GM12878 (cell line): ENCODE measurements around the gene PPP1R27. TPM values are rescaled to one million over a fixed set of nuclear protein-coding genes. Genes with fewer than 3 reads are reported as not detected.

ENCODE experiments used
- CBX3 ChIP-seq: fragments of 200-600 bp; sonication (generic); IDR thresholded peaks from 2 replicates; pipeline ENCODE4 v1.6.1; 2016; ENCODE audit warnings: low read depth, borderline replicate concordance
- EP300 ChIP-seq, 2 experiments: fragments of 150-350 bp in 1 of 2; IDR thresholded peaks; 2 replicates each; pipeline ENCODE4 v1.6.1; 2011 to 2012; ENCODE audit warnings: low read depth in 2 of 2, low read length in 2 of 2, borderline replicate concordance in 1 of 2, improper control_type of control experiment in 1 of 2, inconsistent platforms in 1 of 2; ENCODE audit not compliant: control insufficient read depth in 1 of 2
- KAT2A ChIP-seq: conservative IDR thresholded peaks from 2 replicates; pipeline ENCODE4 v1.6.1; 2011; ENCODE audit warnings: low read depth, low read length; ENCODE audit not compliant: control insufficient read depth
- MAX ChIP-seq: IDR thresholded peaks from 2 replicates; pipeline ENCODE4 v1.6.1; 2012; ENCODE audit warnings: low read depth, low read length, improper control_type of control experiment
- NRF1 ChIP-seq: conservative IDR thresholded peaks from 2 replicates; pipeline ENCODE4 v1.6.1; 2011; ENCODE audit warnings: mild to moderate bottlenecking, low read depth, low read length, improper control_type of control experiment
- SMC3 ChIP-seq: IDR thresholded peaks from 2 replicates; pipeline ENCODE4 v1.6.1; 2011; ENCODE audit warnings: low read length, improper control_type of control experiment, borderline replicate concordance
- SP1 ChIP-seq: IDR thresholded peaks from one replicate; pipeline ENCODE4 v1.6.1; 2011; ENCODE audit warnings: low read depth, low read length
- TCF12 ChIP-seq: IDR thresholded peaks from 2 replicates; pipeline ENCODE4 v1.6.1; 2011; ENCODE audit warnings: low read depth, mild to moderate bottlenecking, low read length
- YBX1 ChIP-seq: fragments of 450-650 bp; IDR thresholded peaks from 2 replicates; pipeline ENCODE4 v1.6.1; 2016; ENCODE audit warnings: antibody characterized with exemption
- polyA plus RNA-seq, 11 experiments: library from polyadenylated mRNA; depleted of rRNA in 4 of 11; unstranded in 6 of 11; stranded (reverse) in 5 of 11; fragments of >200 nt; fragmentation: Nextera tagmentation in 4 of 11; fragmentation: Illumina TruSeq in 1 of 11; extraction: Ambion mirVana in 4 of 11; extraction: Trizol in 1 of 11; gene quantifications; 1 replicate in 1 of 11; 2 replicates in 10 of 11; pipeline versions ENCODE4 v1.2.1 to v1.2.3, GENCODE V29; 2011 to 2016; ENCODE audit warnings: inconsistent platforms in 2 of 11, missing spikeins in 2 of 11, low read depth in 1 of 11
- total RNA-seq, 4 experiments: library from RNA; depleted of rRNA in 3 of 4; stranded (reverse); fragments of >200 nt in 3 of 4; fragmentation: Illumina TruSeq in 1 of 4; extraction: Trizol in 1 of 4; gene quantifications; 2 replicates each; pipeline versions ENCODE4 v1.2.1 to v1.2.3, GENCODE V29; 2013 to 2021
- TF ChIP-seq, protein P1 (sequence below): fragments of 450-650 bp; IDR thresholded peaks from 2 replicates; pipeline ENCODE4 v1.6.1; 2018; ENCODE audit warnings: borderline replicate concordance, mild to moderate bottlenecking; ENCODE audit not compliant: partially characterized antibody
- TF ChIP-seq, protein P2 (sequence below): fragments of 450-650 bp; formaldehyde crosslinking; IDR thresholded peaks from 2 replicates; pipeline ENCODE4 v1.5.0; 2022; ENCODE audit warnings: mild to moderate bottlenecking, missing genetic modification characterization
- TF ChIP-seq, protein P3 (sequence below): fragments of 150-350 bp; IDR thresholded peaks from 2 replicates; pipeline ENCODE4 v1.6.1; 2016; ENCODE audit warnings: low read depth, low read length
- TF ChIP-seq, protein P4 (sequence below): IDR thresholded peaks from 2 replicates; pipeline ENCODE4 v1.6.1; 2012; ENCODE audit warnings: mild to moderate bottlenecking, low read depth, low read length

PPP1R27 gene
- total and polyA plus RNA-seq, 10 of the 15 experiments (the other 5 are each of a cell fraction or from before 2014, with no cell fraction given): 0.17 to 1.6 (median 0.49) TPM; not detected in 3

GRCh38 chr17:81833160-81833920 lies 1.5 kb downstream of the PPP1R27 start, which contains the start of gene MCRIP1 (continued):
- TF ChIP-seq MAX (peak; percentile 71; the same call in 1 of the 2 replicates), CBX3 (no peak), SMC3 (no peak), EP300 (IDR thresholded peaks at IDR 0.05; ENCODE audit: borderline replicate concordance in 1 of 2, control insufficient read depth in 1 of 2, low read depth in 2 of 2, low read length in 2 of 2) (no peak), TCF12 (peak; percentile 60; the same call in 1 of the 2 replicates), KAT2A (no peak), SP1 (peak; percentile 48), YBX1 (no peak), NRF1 (peak; percentile 81)
- TF ChIP-seq, protein P1, sequence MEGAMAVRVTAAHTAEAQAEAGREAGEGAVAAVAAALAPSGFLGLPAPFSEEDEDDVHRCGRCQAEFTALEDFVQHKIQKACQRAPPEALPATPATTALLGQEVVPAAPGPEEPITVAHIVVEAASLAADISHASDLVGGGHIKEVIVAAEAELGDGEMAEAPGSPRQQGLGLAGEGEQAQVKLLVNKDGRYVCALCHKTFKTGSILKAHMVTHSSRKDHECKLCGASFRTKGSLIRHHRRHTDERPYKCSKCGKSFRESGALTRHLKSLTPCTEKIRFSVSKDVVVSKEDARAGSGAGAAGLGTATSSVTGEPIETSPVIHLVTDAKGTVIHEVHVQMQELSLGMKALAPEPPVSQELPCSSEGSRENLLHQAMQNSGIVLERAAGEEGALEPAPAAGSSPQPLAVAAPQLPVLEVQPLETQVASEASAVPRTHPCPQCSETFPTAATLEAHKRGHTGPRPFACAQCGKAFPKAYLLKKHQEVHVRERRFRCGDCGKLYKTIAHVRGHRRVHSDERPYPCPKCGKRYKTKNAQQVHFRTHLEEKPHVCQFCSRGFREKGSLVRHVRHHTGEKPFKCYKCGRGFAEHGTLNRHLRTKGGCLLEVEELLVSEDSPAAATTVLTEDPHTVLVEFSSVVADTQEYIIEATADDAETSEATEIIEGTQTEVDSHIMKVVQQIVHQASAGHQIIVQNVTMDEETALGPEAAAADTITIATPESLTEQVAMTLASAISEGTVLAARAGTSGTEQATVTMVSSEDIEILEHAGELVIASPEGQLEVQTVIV: no peak
- TF ChIP-seq, protein P2, sequence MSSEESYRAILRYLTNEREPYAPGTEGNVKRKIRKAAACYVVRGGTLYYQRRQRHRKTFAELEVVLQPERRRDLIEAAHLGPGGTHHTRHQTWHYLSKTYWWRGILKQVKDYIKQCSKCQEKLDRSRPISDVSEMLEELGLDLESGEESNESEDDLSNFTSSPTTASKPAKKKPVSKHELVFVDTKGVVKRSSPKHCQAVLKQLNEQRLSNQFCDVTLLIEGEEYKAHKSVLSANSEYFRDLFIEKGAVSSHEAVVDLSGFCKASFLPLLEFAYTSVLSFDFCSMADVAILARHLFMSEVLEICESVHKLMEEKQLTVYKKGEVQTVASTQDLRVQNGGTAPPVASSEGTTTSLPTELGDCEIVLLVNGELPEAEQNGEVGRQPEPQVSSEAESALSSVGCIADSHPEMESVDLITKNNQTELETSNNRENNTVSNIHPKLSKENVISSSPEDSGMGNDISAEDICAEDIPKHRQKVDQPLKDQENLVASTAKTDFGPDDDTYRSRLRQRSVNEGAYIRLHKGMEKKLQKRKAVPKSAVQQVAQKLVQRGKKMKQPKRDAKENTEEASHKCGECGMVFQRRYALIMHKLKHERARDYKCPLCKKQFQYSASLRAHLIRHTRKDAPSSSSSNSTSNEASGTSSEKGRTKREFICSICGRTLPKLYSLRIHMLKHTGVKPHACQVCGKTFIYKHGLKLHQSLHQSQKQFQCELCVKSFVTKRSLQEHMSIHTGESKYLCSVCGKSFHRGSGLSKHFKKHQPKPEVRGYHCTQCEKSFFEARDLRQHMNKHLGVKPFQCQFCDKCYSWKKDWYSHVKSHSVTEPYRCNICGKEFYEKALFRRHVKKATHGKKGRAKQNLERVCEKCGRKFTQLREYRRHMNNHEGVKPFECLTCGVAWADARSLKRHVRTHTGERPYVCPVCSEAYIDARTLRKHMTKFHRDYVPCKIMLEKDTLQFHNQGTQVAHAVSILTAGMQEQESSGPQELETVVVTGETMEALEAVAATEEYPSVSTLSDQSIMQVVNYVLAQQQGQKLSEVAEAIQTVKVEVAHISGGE (CRISPR knock-in tag): 0 out of 2 replicates have a peak, but pooled peaks have one; percentile 1
- TF ChIP-seq, protein P3, sequence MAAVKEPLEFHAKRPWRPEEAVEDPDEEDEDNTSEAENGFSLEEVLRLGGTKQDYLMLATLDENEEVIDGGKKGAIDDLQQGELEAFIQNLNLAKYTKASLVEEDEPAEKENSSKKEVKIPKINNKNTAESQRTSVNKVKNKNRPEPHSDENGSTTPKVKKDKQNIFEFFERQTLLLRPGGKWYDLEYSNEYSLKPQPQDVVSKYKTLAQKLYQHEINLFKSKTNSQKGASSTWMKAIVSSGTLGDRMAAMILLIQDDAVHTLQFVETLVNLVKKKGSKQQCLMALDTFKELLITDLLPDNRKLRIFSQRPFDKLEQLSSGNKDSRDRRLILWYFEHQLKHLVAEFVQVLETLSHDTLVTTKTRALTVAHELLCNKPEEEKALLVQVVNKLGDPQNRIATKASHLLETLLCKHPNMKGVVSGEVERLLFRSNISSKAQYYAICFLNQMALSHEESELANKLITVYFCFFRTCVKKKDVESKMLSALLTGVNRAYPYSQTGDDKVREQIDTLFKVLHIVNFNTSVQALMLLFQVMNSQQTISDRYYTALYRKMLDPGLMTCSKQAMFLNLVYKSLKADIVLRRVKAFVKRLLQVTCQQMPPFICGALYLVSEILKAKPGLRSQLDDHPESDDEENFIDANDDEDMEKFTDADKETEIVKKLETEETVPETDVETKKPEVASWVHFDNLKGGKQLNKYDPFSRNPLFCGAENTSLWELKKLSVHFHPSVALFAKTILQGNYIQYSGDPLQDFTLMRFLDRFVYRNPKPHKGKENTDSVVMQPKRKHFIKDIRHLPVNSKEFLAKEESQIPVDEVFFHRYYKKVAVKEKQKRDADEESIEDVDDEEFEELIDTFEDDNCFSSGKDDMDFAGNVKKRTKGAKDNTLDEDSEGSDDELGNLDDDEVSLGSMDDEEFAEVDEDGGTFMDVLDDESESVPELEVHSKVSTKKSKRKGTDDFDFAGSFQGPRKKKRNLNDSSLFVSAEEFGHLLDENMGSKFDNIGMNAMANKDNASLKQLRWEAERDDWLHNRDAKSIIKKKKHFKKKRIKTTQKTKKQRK: no peak
- TF ChIP-seq, protein P4, sequence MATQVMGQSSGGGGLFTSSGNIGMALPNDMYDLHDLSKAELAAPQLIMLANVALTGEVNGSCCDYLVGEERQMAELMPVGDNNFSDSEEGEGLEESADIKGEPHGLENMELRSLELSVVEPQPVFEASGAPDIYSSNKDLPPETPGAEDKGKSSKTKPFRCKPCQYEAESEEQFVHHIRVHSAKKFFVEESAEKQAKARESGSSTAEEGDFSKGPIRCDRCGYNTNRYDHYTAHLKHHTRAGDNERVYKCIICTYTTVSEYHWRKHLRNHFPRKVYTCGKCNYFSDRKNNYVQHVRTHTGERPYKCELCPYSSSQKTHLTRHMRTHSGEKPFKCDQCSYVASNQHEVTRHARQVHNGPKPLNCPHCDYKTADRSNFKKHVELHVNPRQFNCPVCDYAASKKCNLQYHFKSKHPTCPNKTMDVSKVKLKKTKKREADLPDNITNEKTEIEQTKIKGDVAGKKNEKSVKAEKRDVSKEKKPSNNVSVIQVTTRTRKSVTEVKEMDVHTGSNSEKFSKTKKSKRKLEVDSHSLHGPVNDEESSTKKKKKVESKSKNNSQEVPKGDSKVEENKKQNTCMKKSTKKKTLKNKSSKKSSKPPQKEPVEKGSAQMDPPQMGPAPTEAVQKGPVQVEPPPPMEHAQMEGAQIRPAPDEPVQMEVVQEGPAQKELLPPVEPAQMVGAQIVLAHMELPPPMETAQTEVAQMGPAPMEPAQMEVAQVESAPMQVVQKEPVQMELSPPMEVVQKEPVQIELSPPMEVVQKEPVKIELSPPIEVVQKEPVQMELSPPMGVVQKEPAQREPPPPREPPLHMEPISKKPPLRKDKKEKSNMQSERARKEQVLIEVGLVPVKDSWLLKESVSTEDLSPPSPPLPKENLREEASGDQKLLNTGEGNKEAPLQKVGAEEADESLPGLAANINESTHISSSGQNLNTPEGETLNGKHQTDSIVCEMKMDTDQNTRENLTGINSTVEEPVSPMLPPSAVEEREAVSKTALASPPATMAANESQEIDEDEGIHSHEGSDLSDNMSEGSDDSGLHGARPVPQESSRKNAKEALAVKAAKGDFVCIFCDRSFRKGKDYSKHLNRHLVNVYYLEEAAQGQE: no peak
